Measurements from ENCODE around the gene CD300LB. TPM values are rescaled to one million over a fixed set of nuclear protein-coding genes. Genes with fewer than 3 reads are reported as not detected.

CD300LB gene
- total RNA-seq, 1 experiment from 2014 or later = not detected

DNA sequence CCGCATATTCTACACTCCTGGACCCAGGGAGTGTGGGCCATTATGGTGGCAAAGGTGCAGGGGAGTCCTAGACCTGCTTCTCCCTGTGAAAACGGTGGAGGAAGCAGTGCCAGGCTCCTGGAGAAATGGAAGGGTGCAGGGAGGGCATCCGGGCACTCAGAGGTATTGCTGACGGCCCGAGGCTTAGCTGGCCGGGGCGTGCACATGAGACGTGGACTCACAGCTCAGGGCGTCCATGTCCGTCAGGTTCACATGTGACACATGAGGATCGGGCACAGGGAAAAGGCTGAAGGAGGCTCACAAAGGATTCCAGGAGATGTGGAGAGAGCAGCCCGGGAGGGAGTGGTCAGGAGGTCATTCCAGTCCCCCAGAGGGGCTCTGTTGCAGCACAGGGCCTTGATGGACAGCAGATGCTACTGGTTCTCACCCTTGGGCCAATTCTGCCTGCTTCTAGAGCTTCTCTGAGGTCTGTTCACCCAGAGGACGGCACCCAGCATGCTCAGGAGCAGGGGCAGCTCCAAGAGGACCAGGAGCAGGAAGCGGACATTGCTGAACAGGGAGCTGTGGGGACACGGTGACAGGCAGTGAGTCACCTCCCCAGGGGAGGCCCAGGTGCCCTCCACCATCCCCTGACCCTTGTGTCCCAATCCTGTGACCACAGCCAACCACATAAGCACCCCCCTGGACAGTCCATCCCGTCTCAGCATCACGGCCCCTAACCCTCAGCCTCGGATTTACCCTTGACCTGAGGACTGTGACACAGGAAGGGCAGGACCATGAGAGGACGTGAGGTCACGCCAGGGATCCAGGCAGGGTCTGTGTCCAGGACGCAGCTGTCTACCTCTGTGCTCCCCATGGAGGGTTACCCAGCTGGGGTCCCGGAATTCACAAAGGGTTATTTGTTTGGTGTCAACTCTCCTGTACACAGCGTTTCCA is 10.2 kb upstream of the CD300LB start:
- H4K20me1 ChIP-seq (ENCODE audit: control insufficient read depth, insufficient read depth, insufficient read length) = no peaks in the 10 kb centered on the region
- H2BK12ac ChIP-seq (ENCODE audit: insufficient read length, low read depth, low read length) = no peak overlapping the region
- H2BK15ac ChIP-seq (ENCODE audit: low read depth, low read length) = no peak overlapping the region
- H3K27me3 ChIP-seq (ENCODE audit: insufficient read depth, low read length) = no peaks in the 10 kb centered on the region
- no peak overlapping the region for H3K14ac ChIP-seq (ENCODE audit: insufficient read depth, low read length)
- Mint-ChIP-seq H3K9me3 (peaks cover 0 to 2% of the 10 kb centered on the region in 2 experiments; a peak in 1 of 5 replicates), H3K27ac (peak overlapping the region in 1 of 3 experiments; percentile 56; a peak in 1 of 7 replicates), H3K36me3 (ENCODE audit: insufficient read depth in 1 of 3, low read depth in 3 of 3) (no peaks in the 10 kb centered on the region), H3K4me3 (no peak overlapping the region), H3K27me3 (ENCODE audit: low read depth) (peaks cover 44% of the 10 kb centered on the region), H3K4me1 (no peaks in the 10 kb centered on the region)
- H3K9ac ChIP-seq (ENCODE audit: extremely low read depth, insufficient read length, low read length) = no peak overlapping the region
- no peak overlapping the region for H3K4me2 ChIP-seq (ENCODE audit: insufficient read depth, insufficient read length, low read length)
- no peak overlapping the region for H4K5ac ChIP-seq (ENCODE audit: insufficient read length, low read depth, low read length)
- no peak overlapping the region for H3K23ac ChIP-seq (ENCODE audit: insufficient read length, low read depth, low read length)
- H2BK5ac ChIP-seq (ENCODE audit: insufficient read length, low read length) = no peak overlapping the region
- TF ChIP-seq CTCF (conservative IDR thresholded peaks at IDR 0.05) = no peak
- no peaks in the 10 kb centered on the region for H3K4me1 ChIP-seq (ENCODE audit: insufficient read depth, low read length)
- H2AFZ ChIP-seq (ENCODE audit: low read length) = no peak overlapping the region
- H2AK5ac ChIP-seq (ENCODE audit: insufficient read length, low read length) = no peak overlapping the region
- no peak overlapping the region for H3K4ac ChIP-seq (ENCODE audit: low read depth, low read length)
- no peak overlapping the region for H4K91ac ChIP-seq (ENCODE audit: insufficient read length, low read depth, low read length)
- H2BK20ac ChIP-seq (ENCODE audit: low read depth, low read length, poor library complexity, severe bottlenecking) = no peak overlapping the region
- no CpG with 5 or more reads among the region's 23 CpGs for WGBS (ENCODE audit: extremely low coverage, insufficient read length, low lambda C conversion rate)
- no peaks in the 10 kb centered on the region for H3K23me2 ChIP-seq (ENCODE audit: insufficient read length, low read depth, low read length, poor library complexity, severe bottlenecking)
- no peak overlapping the region for H3K27ac ChIP-seq (ENCODE audit: insufficient read length, low read depth, low read length)
- H3K79me1 ChIP-seq (ENCODE audit: insufficient read depth, low read depth, low read length, poor library complexity, severe bottlenecking) = no peaks in the 10 kb centered on the region
- H3K18ac ChIP-seq (ENCODE audit: insufficient read length, low read depth, low read length) = no peak overlapping the region
- no peak overlapping the region for H2BK120ac ChIP-seq (ENCODE audit: low read depth, low read length, poor library complexity, severe bottlenecking)
- no peaks in the 10 kb centered on the region for H3K79me2 ChIP-seq (ENCODE audit: insufficient read depth, low read length)
- no peak overlapping the region for H3K56ac ChIP-seq (ENCODE audit: insufficient read length, low read depth, low read length)
- H4K8ac ChIP-seq (replicated peaks; ENCODE audit: insufficient read length, low read depth, low read length) = no peak overlapping the region
- H3K9me3 ChIP-seq (ENCODE audit: control insufficient read depth, low read depth, low read length) = no peaks in the 10 kb centered on the region
- no peak overlapping the region for H3T11ph ChIP-seq (ENCODE audit: low read length)
- DNase-seq = no peak
